Ishikawa (cell line): ENCODE data around the gene RASSF5.

Experiments used
- CEBPB ChIP-seq: IDR thresholded peaks from 2 replicates; pipeline ENCODE4 v1.6.1; 2012
- CREB1 ChIP-seq: IDR thresholded peaks from 2 replicates; pipeline ENCODE4 v1.6.1; 2012; ENCODE audit warnings: low read depth
- EGR1 ChIP-seq: IDR thresholded peaks from 2 replicates; pipeline ENCODE4 v1.6.1; 2012
- EP300 ChIP-seq: IDR thresholded peaks from 2 replicates; pipeline ENCODE4 v1.6.1; 2012; ENCODE audit warnings: borderline replicate concordance
- FOXM1 ChIP-seq: IDR thresholded peaks from 2 replicates; pipeline ENCODE4 v1.6.1; 2012; ENCODE audit warnings: low read depth, borderline replicate concordance
- NFIC ChIP-seq: IDR thresholded peaks from 2 replicates; pipeline ENCODE4 v1.6.1; 2012
- RAD21 ChIP-seq: IDR thresholded peaks from 2 replicates; pipeline ENCODE4 v1.6.1; 2012; ENCODE audit warnings: low read depth
- REST ChIP-seq: IDR thresholded peaks from 2 replicates; pipeline ENCODE4 v1.6.1; 2012; ENCODE audit warnings: low read depth, mild to moderate bottlenecking
- TAF1 ChIP-seq: IDR thresholded peaks from 2 replicates; pipeline ENCODE4 v1.6.1; 2012; ENCODE audit warnings: low read depth, mild to moderate bottlenecking
- TCF12 ChIP-seq: IDR thresholded peaks from 2 replicates; pipeline ENCODE4 v1.6.1; 2012; ENCODE audit warnings: low read depth
- TEAD4 ChIP-seq: IDR thresholded peaks from 2 replicates; pipeline ENCODE4 v1.6.1; 2012
- USF1 ChIP-seq: IDR thresholded peaks from 2 replicates; pipeline ENCODE4 v1.6.1; 2012
- YY1 ChIP-seq: IDR thresholded peaks from 2 replicates; pipeline ENCODE4 v1.6.1; 2012; ENCODE audit warnings: low read depth
- ZBTB7A ChIP-seq: IDR thresholded peaks from 2 replicates; pipeline ENCODE4 v1.6.1; 2012; ENCODE audit warnings: low read depth
- TF ChIP-seq, protein P1 (sequence below): IDR thresholded peaks from 2 replicates; pipeline ENCODE4 v1.6.1; 2012

The RASSF5 gene

GRCh38 chr1:206556750-206557635, 49.7 kb downstream of the RASSF5 start:
- TF ChIP-seq CREB1 (no peak), REST (peak; percentile 43), TAF1 (peak; percentile 33; the same call in 1 of the 2 replicates), FOXM1 (no peak), YY1 (0 out of 2 replicates have a peak, but pooled peaks have one; percentile 15), ZBTB7A (peak; percentile 46; the same call in 1 of the 2 replicates)
- TF ChIP-seq, protein P1, sequence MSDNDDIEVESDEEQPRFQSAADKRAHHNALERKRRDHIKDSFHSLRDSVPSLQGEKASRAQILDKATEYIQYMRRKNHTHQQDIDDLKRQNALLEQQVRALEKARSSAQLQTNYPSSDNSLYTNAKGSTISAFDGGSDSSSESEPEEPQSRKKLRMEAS = 0 out of 2 replicates have a peak, but pooled peaks have one; percentile 13

DNA sequence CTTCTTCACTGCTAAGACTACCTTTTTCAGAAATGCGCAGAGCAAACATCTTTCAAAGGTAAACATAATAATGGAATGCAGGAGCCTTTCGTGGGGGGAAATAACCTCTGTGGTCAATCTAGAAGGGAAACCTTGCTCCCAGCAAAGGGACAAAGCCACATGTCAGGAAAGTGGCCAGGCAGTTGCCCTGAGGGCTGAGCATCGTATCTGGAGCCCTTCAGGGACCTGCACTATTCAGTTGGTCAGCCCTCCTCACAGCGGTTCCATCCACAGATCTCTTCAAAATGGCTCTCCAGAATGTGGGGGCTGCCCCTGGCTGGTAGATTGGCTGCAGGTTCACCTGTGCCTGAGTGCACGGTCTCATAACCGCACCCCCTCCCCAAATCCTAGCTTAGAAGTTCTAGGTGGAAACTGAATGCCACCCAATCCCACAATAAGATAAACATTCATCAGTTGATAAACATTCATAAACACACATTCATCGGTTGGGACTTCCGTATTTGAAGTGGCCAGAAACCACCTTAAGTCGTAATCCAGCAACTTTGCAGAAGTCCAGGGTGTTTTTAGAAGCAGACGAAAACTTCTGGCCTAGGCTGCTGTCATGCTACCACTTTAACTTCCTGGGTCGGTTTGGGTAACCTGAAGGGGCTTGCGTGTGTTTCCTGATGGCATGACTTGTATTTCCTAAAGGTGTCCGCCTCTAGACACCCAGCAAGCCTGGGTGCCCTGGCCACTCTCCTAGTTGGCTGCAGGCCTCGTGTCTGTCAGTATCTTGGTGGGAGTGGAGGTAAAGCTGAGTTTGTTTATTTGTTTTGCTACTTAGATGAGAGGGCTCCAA, 50.5 kb downstream of the RASSF5 start:
- no peak for TF ChIP-seq REST

GRCh38 chr1:206558794-206559671, 51.7 kb downstream of the RASSF5 start:
- TF ChIP-seq CREB1 = no peak
- no peak for TF ChIP-seq USF1
- TF ChIP-seq ZBTB7A = no peak
- TF ChIP-seq EP300 = no peak
- TF ChIP-seq REST = no peak
- TF ChIP-seq TEAD4 = no peak
- TF ChIP-seq, protein P1 = no peak

- TF ChIP-seq USF1 = no peak
- TF ChIP-seq EP300 = no peak
- TF ChIP-seq CREB1 = no peak
- TF ChIP-seq RAD21 = no peak
- TF ChIP-seq ZBTB7A = no peak
- TF ChIP-seq CEBPB = no peak
- TF ChIP-seq EGR1 = no peak
- TF ChIP-seq NFIC = no peak
- TF ChIP-seq TCF12 = no peak
- TF ChIP-seq REST = no peak
- TF ChIP-seq, protein P1 = no peak
- no peak for TF ChIP-seq TEAD4
- TF ChIP-seq YY1 = no peak
- TF ChIP-seq TAF1 = no peak
- no peak for TF ChIP-seq FOXM1
Observed at GRCh38 chr1:206559672-206559995, 52.3 kb downstream of the RASSF5 start.
